Gastroesophageal sphincter (tissue), 4 donors: ENCODE data around the gene SNCAIP. TPM values are rescaled to one million over a fixed set of nuclear protein-coding genes. Genes with fewer than 3 reads are reported as not detected.

Experiments used
- ATAC-seq: fragments of 150-250 bp; one replicate; pipeline ENCODE4 v1.9.1; 2016; ENCODE audit warnings: mild to moderate bottlenecking, moderate library complexity
- H3K27ac ChIP-seq, 4 donors: fragments of 200-600 bp; sonication (generic) in 3 of 4; 1 replicate in 3 of 4; 2 replicates in 1 of 4; pipeline ENCODE4 v1.5.1; 2016 to 2019
- H3K27me3 ChIP-seq: fragments of 200-600 bp; sonication (generic); one replicate; pipeline ENCODE4 v1.5.1; 2019
- H3K36me3 ChIP-seq, 2 donors: fragments of 200-600 bp; sonication (generic); one replicate each; pipeline ENCODE4 v1.5.1; 2019; ENCODE audit warnings: control low read depth in 1 of 2
- H3K4me1 ChIP-seq, 3 donors: fragments of 200-600 bp; sonication (generic); 1 replicate in 2 of 3; 2 replicates in 1 of 3; pipeline ENCODE4 v1.5.1; 2016 to 2019; ENCODE audit warnings: control low read depth in 2 of 3
- H3K4me3 ChIP-seq, 2 donors: fragments of 200-600 bp; sonication (generic); one replicate each; pipeline ENCODE4 v1.5.1; 2019; ENCODE audit warnings: mild to moderate bottlenecking in 1 of 2, moderate library complexity in 1 of 2
- H3K9me3 ChIP-seq, 3 donors: fragments of 200-600 bp; sonication (generic); one replicate each; pipeline ENCODE4 v1.5.1; 2017 to 2019; ENCODE audit warnings: control low read depth in 2 of 3
- CTCF ChIP-seq, 4 experiments: fragments of 200-600 bp in 2 of 4; fragments of 450-650 bp in 2 of 4; sonication (generic) in 1 of 4; IDR thresholded peaks; one replicate each; pipeline ENCODE4 v1.5.1; 2017 to 2019; ENCODE audit warnings: antibody characterized with exemption in 4 of 4, mild to moderate bottlenecking in 2 of 4, moderate library complexity in 2 of 4
- EP300 ChIP-seq: sonication (generic); formaldehyde crosslinking; IDR thresholded peaks from one replicate; pipeline ENCODE4 v1.6.1; 2017; ENCODE audit warnings: antibody characterized with exemption, mild to moderate bottlenecking
- POLR2A ChIP-seq, 2 donors: fragments of 450-650 bp; IDR thresholded peaks; one replicate each; pipeline ENCODE4 v1.6.1; 2017; ENCODE audit warnings: antibody characterized with exemption in 2 of 2, mild to moderate bottlenecking in 2 of 2, moderate library complexity in 1 of 2
- POLR2AphosphoS5 ChIP-seq: sonication (generic); formaldehyde crosslinking; IDR thresholded peaks from one replicate; pipeline ENCODE4 v1.6.1; 2017; ENCODE audit warnings: antibody characterized with exemption
- WGBS, 2 donors: methylation state at CpG; one replicate each; pipeline ENCODE4 v1.1.5; 2018; ENCODE audit warnings: low coverage in 1 of 2; 5-methylcytosine and 5-hydroxymethylcytosine counted together
- total RNA-seq, 4 donors: library from RNA; depleted of rRNA; stranded (reverse); fragments of >200 nt; gene quantifications; one replicate each; pipeline ENCODE4 v1.1.0, GENCODE V29; 2016

SNCAIP gene
- total RNA-seq, 4 donors from 2014 or later, result 1.1 to 2.9 (median 1.9) TPM

DNA sequence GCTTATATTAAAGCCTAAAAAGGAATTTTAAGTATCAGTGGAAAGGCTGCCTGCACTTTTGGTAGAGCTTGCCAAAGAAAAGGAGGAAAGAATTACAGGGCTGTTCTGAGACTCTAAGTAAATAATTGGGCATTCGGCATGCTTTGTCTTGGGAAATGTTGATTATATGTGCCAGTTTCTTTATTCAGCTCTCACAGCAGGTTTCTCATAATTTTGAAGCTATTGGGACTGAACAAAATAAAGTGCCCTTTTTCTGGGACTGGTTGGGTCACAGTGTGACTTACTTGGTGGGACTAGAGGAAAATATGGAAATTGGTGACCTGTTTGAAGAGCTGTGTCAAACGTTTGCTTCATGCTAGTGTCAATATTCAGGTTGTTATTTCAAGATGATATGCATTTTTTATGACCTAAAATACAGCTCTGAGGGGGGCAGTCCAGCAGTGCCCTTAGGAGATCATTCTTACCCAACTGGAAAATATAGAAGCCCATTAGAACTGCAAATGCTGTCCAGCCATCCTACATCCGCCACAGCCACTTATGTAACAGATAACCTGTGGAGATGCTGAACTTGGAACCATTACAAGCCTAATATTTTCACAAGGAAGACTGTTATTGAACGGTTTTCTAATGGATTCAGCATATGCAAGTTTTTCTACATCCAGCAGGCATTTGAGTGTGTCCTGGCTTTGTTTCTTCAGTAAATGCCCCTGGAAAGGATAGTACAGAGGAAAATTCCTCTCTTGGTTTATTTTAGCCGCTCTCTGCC, 122.4 kb downstream of the SNCAIP start:
- 57 to 65% methylated on average over 3 to 5 of the region's 5 CpGs for WGBS, 2 donors

GRCh38 chr5:122435234-122435633, 123.2 kb downstream of the SNCAIP start:
- TF ChIP-seq POLR2AphosphoS5, result no peak
- no peak for TF ChIP-seq EP300
- TF ChIP-seq CTCF (IDR thresholded peaks at IDR 0.05), result no peak
- no peak for TF ChIP-seq POLR2A (IDR thresholded peaks at IDR 0.05)
- Histone ChIP-seq H3K4me3 (no peak overlapping the region), H3K9me3 (no peaks in the 10 kb centered on the region), H3K27ac (no peak overlapping the region), H3K36me3 (no peaks in the 10 kb centered on the region), H3K4me1 (peaks cover 0 to 21% (median 0%) of the 10 kb centered on the region in 3 donors), H3K27me3 (no peaks in the 10 kb centered on the region)
- no peak for ATAC-seq
- 89 to 95% methylated on average over 1 to 2 of the region's 4 CpGs for whole genome bisulfite sequencing, 2 donors

More for the DNA sequence above, 122.4 kb downstream of the SNCAIP start:
- peaks cover 0 to 17% (median 0%) of the 10 kb centered on the region in 3 donors for H3K4me1 ChIP-seq
- no peaks in the 10 kb centered on the region for H3K36me3 ChIP-seq
- H3K27me3 ChIP-seq, result no peaks in the 10 kb centered on the region
- TF ChIP-seq CTCF (IDR thresholded peaks at IDR 0.05) (no peak), EP300 (no peak), POLR2A (IDR thresholded peaks at IDR 0.05) (no peak), POLR2AphosphoS5 (no peak)
- ATAC-seq, result no peak
- H3K4me3 ChIP-seq, result no peak overlapping the region
- peak overlapping the region in 1 of 4 donors; percentile 17 for H3K27ac ChIP-seq
- no peaks in the 10 kb centered on the region for H3K9me3 ChIP-seq

GRCh38 chr5:122435761-122436160, 123.7 kb downstream of the SNCAIP start:
- TF ChIP-seq EP300, result no peak
- no peak for TF ChIP-seq POLR2AphosphoS5
- no peak for TF ChIP-seq CTCF (IDR thresholded peaks at IDR 0.05)
- no peak for TF ChIP-seq POLR2A (IDR thresholded peaks at IDR 0.05)
- peaks cover 0 to 21% (median 0%) of the 10 kb centered on the region in 3 donors for H3K4me1 ChIP-seq
- no peaks in the 10 kb centered on the region for H3K27me3 ChIP-seq
- no peaks in the 10 kb centered on the region for H3K9me3 ChIP-seq
- no peak overlapping the region for H3K4me3 ChIP-seq
- ATAC-seq, result no peak
- H3K36me3 ChIP-seq, result no peaks in the 10 kb centered on the region
- no peak overlapping the region for H3K27ac ChIP-seq
- WGBS, 2 donors, result 64 to 89% methylated on average over 1 to 3 of the region's 3 CpGs

- ATAC-seq, result no peak
- no peak for TF ChIP-seq CTCF (IDR thresholded peaks at IDR 0.05)
- TF ChIP-seq POLR2AphosphoS5, result no peak
- no peak for TF ChIP-seq EP300
- no peaks in the 10 kb centered on the region for H3K9me3 ChIP-seq
- no peak overlapping the region for H3K27ac ChIP-seq
- no peak overlapping the region for H3K4me3 ChIP-seq
- peaks cover 0 to 21% (median 0%) of the 10 kb centered on the region in 3 donors for H3K4me1 ChIP-seq
- no peaks in the 10 kb centered on the region for H3K36me3 ChIP-seq
- H3K27me3 ChIP-seq, result no peaks in the 10 kb centered on the region
Measured at GRCh38 chr5:122436615-122437014, 124.6 kb downstream of the SNCAIP start.

GRCh38 chr5:122439645-122440044, 127.6 kb downstream of the SNCAIP start:
- Histone ChIP-seq H3K27me3 (no peaks in the 10 kb centered on the region), H3K4me3 (no peak overlapping the region), H3K4me1 (peaks cover 0 to 13% (median 0%) of the 10 kb centered on the region in 3 donors), H3K36me3 (peaks cover 0 to 4% of the 10 kb centered on the region in 2 donors), H3K27ac (no peak overlapping the region), H3K9me3 (no peaks in the 10 kb centered on the region)
- ATAC-seq, result no peak
- 50 to 75% methylated on average over 1 of the region's 1 CpG for WGBS, 2 donors
- no peak for TF ChIP-seq POLR2A (IDR thresholded peaks at IDR 0.05)
